SK-N-MC (cell line): ENCODE data around the gene GALNT7.

Experiments
- DNase-seq: peaks from one replicate; pipeline ENCODE4 v3.0.0-alpha.2; 2011; ENCODE audit warnings: low read depth, low spot score
- H3K27ac ChIP-seq: fragments of 200-600 bp; sonication (generic); 2 replicates; pipeline ENCODE4 v1.5.1; 2016; ENCODE audit warnings: mixed run types
- H3K36me3 ChIP-seq: fragments of 200-600 bp; sonication (generic); 2 replicates; pipeline ENCODE4 v1.6.1; 2017; ENCODE audit warnings: antibody characterized with exemption, low read length, mixed read lengths; ENCODE audit not compliant: insufficient read depth
- H3K4me3 ChIP-seq: fragments of 200-600 bp; sonication (generic); 2 replicates; pipeline ENCODE4 v1.5.1; 2016
- H3K9ac ChIP-seq: fragments of 200-600 bp; sonication (generic); 2 replicates; pipeline ENCODE4 v1.8.0; 2017; ENCODE audit warnings: mixed run types, mixed read lengths; ENCODE audit not compliant: insufficient read length
- H3K9me3 ChIP-seq: fragments of 200-600 bp; sonication (generic); 2 replicates; pipeline ENCODE4 v1.6.1; 2017; ENCODE audit warnings: low read depth, mild to moderate bottlenecking, antibody characterized with exemption, low read length, moderate library complexity, mixed read lengths
- EZH2 ChIP-seq: fragments of 200-600 bp; sonication (generic); IDR thresholded peaks from one replicate; pipeline ENCODE4 v1.6.1; 2017; ENCODE audit warnings: antibody characterized with exemption
- FOXP2 ChIP-seq: optimal IDR thresholded peaks from 2 replicates; pipeline ENCODE3; 2011; ENCODE audit warnings: mild to moderate bottlenecking, moderate library complexity; ENCODE audit not compliant: insufficient read depth; ENCODE audit errors: extremely low read length, control extremely low read depth
- POLR2AphosphoS5 ChIP-seq: IDR thresholded peaks from 2 replicates; pipeline ENCODE4 v1.6.1; 2012; ENCODE audit warnings: mild to moderate bottlenecking, low read depth, low read length, borderline replicate concordance

GALNT7 gene

DNA sequence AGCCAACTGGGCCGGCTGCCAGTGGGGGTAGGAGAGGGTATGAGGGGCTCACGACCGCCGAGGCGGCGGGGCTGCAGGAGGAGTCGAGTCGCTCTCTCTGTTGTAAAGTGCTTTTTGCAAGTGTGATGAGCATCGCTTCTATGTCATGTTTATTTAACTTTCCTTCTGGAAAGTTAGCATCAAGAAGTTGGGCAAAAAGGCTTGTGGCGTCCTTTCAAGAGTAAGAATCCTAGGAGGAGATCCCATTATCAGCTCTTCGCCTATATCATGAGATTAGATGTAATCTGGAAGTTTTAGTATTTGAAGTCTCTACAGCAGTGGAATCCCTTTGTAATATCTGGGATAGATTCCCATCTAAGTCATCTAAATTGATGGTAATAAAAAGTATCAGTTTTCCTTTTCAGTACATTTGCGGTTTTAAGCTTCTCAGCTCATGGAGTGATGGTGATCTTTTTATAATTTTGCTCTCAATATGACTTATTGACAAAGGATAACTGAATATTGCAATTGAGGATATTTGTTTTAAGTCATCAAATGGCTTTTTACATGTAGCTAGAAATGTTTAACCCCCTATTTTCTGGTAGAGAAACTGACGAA is 1.7 kb downstream of the GALNT7 start:
- H3K4me3 ChIP-seq, result peak overlapping the region; percentile 99
- no peak overlapping the region for H3K27ac ChIP-seq
- TF ChIP-seq EZH2 (no peak), POLR2AphosphoS5 (no peak), FOXP2 (no peak)
- peak overlapping the region; percentile 79 for H3K9ac ChIP-seq
- no peak for DNase-seq
- no peaks in the 10 kb centered on the region for H3K9me3 ChIP-seq
- no peaks in the 10 kb centered on the region for H3K36me3 ChIP-seq

DNA sequence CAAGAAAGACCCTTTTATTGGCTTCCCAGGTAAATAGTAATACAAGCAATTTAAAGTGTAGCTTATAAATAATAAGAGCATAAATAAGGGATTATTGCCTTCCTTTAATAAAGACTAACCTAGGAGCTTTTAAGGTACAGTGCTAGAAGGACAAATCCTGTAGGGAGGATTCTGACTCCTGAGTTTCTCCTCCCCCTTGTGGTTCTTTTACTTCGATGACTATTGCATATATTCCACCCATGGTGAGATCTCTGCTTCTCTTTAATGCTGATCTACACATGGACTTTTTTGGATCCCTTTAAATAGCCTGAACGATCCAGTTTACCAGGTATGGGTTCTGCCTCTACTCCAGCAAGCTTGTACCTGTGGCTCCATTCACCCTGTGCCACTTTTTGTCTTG is 2.5 kb downstream of the GALNT7 start:
- Histone ChIP-seq H3K27ac (no peak overlapping the region), H3K4me3 (peak overlapping the region; percentile 99), H3K9ac (no peak overlapping the region), H3K9me3 (no peaks in the 10 kb centered on the region), H3K36me3 (no peaks in the 10 kb centered on the region)
- TF ChIP-seq EZH2 (no peak), FOXP2 (no peak)
- DNase-seq, result no peak

DNA sequence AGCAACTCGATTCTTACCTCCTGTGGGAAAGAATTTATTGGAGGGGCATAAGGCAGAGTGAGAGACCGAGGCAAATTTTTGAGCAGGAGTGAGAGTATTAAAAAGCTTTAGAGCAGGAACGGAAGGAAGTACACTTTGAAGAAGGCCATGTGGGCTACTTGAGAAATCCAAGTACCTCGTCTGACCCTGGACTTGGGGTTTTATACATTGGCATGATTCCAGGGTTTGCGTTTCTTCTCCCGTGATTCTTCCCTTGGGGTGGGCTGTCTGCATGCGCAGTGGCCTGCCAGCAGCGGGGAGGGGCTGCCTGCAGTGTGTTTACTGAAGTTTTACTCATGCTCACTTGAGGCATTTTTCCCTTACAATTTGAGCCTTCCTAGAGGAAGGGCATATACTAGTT is 3.4 kb downstream of the GALNT7 start:
- TF ChIP-seq POLR2AphosphoS5 (no peak), FOXP2 (no peak), EZH2 (no peak)
- H3K4me3 ChIP-seq, result peak overlapping the region; percentile 99; the same call in 1 of the 2 replicates
- H3K27ac ChIP-seq, result peak overlapping the region; percentile 19; the same call in 1 of the 2 replicates
- H3K36me3 ChIP-seq, result no peaks in the 10 kb centered on the region
- no peak for DNase-seq
- no peaks in the 10 kb centered on the region for H3K9me3 ChIP-seq
- no peak overlapping the region for H3K9ac ChIP-seq

DNA sequence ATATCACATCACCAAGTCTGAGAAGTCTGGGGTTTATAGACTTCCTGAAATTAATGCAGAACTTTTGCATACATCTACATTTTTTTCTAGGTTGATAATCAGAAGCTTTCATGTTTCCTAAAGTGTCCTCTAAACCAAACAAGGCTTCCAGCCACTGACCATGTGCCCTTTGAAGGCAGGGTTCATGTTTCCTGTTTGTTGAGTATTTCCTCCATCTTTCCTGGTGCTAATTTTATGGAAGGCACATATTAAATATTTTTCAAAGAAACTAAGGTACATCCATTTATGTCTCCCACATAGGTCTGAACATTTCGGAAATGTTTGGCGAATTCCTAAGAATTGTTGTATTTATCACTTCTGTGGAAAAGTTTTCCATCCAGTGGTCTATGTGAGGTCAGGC is 5.6 kb downstream of the GALNT7 start:
- TF ChIP-seq EZH2 (no peak), POLR2AphosphoS5 (no peak), FOXP2 (no peak)
- no peak for DNase-seq

DNA sequence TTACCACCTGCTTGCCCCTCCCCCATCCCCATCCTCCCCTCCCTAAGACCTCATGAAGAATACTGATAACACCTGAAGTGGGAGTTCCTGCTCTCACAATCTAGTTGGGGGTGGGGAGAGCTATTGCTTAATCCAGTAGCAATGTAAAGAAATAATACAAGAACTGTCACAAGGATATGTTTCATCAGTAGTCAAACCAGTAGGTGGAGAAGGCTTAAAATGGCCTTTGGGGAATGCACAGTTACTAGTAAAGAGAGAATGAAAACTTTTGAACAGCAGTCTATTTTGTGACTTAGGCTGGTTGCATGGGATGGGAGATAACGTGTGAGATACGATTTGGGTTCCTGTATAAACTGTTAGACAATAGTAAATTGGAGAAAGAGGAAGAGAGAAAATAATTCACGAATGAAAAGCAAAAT is 6.0 kb downstream of the GALNT7 start:
- Histone ChIP-seq H3K36me3 (no peaks in the 10 kb centered on the region), H3K27ac (no peak overlapping the region), H3K9ac (no peak overlapping the region), H3K4me3 (no peak overlapping the region), H3K9me3 (no peaks in the 10 kb centered on the region)
- no peak for DNase-seq
- TF ChIP-seq POLR2AphosphoS5 (no peak), EZH2 (no peak), FOXP2 (no peak)

More for the DNA sequence above, 5.6 kb downstream of the GALNT7 start:
- Histone ChIP-seq H3K9me3 (no peaks in the 10 kb centered on the region), H3K27ac (no peak overlapping the region), H3K36me3 (no peaks in the 10 kb centered on the region), H3K4me3 (peak overlapping the region; percentile 26; the same call in 1 of the 2 replicates), H3K9ac (no peak overlapping the region)

DNA sequence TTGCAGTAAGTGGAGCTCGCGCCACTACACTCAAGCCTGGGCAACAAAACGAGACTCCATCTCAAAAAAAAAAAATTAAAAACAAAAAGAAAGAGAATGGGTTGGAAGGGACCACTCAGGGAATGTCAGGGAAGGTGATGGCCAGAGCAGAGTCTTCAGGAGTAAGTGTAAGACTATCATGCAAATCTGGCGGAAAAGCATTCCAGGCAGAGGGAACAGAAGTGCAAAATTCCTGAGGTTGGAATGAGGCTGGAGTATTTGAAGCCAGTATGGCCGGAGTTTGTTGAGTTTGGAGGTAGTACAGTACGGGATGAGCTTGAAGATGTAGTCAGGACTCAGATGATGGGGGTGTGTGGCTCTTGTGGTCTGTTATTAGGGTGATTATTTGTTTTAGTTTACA is 7.4 kb downstream of the GALNT7 start:
- DNase-seq, result no peak
- TF ChIP-seq POLR2AphosphoS5 (no peak), EZH2 (no peak)
- H3K27ac ChIP-seq, result no peak overlapping the region
- H3K9ac ChIP-seq, result no peak overlapping the region
- no peaks in the 10 kb centered on the region for H3K9me3 ChIP-seq
- H3K36me3 ChIP-seq, result no peaks in the 10 kb centered on the region
- no peak overlapping the region for H3K4me3 ChIP-seq

DNA sequence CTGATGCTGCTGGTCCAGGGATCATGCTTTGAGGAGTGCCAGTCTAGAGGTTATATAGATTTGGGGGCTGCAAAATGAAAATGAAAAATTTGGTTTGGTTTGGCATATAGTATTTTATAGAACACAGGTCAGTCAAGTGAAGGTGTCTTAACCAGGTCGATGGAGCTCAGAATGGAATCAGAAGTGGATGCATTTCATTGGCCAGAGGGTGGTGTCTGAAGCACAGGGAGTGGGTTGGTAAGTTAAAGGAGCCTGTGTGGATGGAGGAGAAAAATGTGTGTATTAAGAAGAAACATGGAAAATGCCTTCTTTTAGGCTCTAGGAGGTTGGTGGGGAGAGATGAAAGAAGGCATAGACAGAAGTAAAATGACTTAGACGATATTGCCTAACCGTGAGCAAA is 8.6 kb downstream of the GALNT7 start:
- TF ChIP-seq FOXP2 (no peak), EZH2 (no peak), POLR2AphosphoS5 (no peak)
- no peak overlapping the region for H3K4me3 ChIP-seq

DNA sequence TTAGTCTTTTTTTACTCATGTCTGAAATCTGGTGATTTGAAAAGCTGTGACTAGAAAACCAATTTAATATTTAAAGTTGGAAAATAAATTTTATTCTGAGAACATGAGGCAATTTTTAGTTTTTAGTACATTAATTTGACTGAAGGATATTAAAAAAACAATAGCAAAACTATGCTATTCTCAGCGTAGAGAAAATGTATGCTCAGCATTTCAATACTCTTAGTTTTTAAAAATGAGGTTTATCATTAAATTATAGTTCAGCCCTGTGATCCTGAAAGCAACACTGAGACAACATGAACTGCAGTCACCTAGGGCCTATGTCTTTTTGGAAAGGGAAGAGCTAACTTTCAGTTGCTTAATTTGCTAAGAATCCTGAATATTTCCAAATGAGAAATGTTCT is 9.5 kb downstream of the GALNT7 start:
- DNase-seq, result no peak
- TF ChIP-seq EZH2, result no peak
- TF ChIP-seq POLR2AphosphoS5, result no peak
- no peak for TF ChIP-seq FOXP2
- no peak overlapping the region for H3K27ac ChIP-seq
- no peaks in the 10 kb centered on the region for H3K9me3 ChIP-seq
- H3K9ac ChIP-seq, result no peak overlapping the region
- no peaks in the 10 kb centered on the region for H3K36me3 ChIP-seq
- no peak overlapping the region for H3K4me3 ChIP-seq

More for the DNA sequence above, 8.6 kb downstream of the GALNT7 start:
- Histone ChIP-seq H3K36me3 (no peaks in the 10 kb centered on the region), H3K27ac (no peak overlapping the region), H3K9me3 (no peaks in the 10 kb centered on the region), H3K9ac (no peak overlapping the region)
- no peak for DNase-seq

DNA sequence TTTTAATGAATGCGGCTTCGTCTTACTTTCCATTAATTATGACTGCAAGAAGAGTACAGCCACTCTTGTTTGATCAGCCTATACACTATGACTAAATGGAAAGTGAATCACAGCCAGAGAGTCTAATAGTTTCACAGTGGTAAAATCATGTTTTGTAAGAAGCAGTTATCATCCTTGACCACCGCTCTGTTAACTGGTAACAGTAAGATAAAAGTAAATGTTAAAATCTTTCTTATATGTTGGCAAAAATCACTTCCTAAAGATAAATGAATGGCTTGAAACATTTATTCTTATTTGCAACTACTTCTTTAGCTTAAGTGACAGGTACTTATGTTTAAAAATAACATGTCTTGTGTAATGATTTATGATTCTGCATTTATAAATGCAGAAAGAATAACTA is 13.2 kb downstream of the GALNT7 start:
- H3K9ac ChIP-seq, result no peak overlapping the region

More for the DNA sequence above, 13.2 kb downstream of the GALNT7 start:
- Histone ChIP-seq H3K36me3 (no peaks in the 10 kb centered on the region), H3K4me3 (no peak overlapping the region), H3K27ac (no peak overlapping the region), H3K9me3 (no peaks in the 10 kb centered on the region)
- no peak for TF ChIP-seq EZH2
- TF ChIP-seq POLR2AphosphoS5, result no peak
- TF ChIP-seq FOXP2, result no peak
- no peak for DNase-seq
